Stomach (tissue), 4 donors: Measurements from ENCODE around the gene MPZL1.

Experiments used
- EP300 ChIP-seq: sonication (generic); formaldehyde crosslinking; IDR thresholded peaks from one replicate; pipeline ENCODE4 v1.6.1; 2017; ENCODE audit warnings: antibody characterized with exemption
- POLR2A ChIP-seq, 4 donors: fragments of 450-650 bp; IDR thresholded peaks; one replicate each; pipeline ENCODE4 v1.6.1; 2016; ENCODE audit warnings: antibody characterized with exemption in 4 of 4, control low read depth in 2 of 4, mild to moderate bottlenecking in 1 of 4, moderate library complexity in 1 of 4
- POLR2AphosphoS5 ChIP-seq, 3 donors: sonication (generic); formaldehyde crosslinking; IDR thresholded peaks; one replicate each; pipeline ENCODE4 v1.6.1; 2016; ENCODE audit warnings: antibody characterized with exemption in 3 of 3
- TF ChIP-seq, protein P1 (sequence below), 7 experiments: fragments of 450-650 bp in 4 of 7; fragments of 200-600 bp in 3 of 7; sonication (generic) in 3 of 7; IDR thresholded peaks; one replicate each; pipeline ENCODE4 v1.5.1; 2016 to 2019; ENCODE audit warnings: antibody characterized with exemption in 7 of 7, control low read depth in 2 of 7, mild to moderate bottlenecking in 1 of 7

DNA sequence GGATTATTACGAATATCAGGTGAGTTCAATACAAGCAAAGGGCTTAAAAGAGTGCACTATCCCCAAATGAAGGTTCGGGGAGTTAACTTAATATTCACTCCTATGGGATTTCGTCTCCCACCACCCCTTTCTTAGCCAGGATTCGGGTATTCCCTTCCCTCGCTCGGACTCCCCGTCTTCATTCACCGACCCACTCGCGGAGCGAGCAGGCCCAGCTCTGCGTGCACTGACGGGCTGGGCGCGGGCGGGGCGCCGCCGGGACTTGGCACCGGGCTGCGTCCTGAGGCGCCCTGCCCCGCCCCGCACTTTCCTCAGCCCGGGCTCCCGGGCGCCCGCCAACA lies 7.7 kb upstream of the MPZL1 start:
- TF ChIP-seq, protein P1, sequence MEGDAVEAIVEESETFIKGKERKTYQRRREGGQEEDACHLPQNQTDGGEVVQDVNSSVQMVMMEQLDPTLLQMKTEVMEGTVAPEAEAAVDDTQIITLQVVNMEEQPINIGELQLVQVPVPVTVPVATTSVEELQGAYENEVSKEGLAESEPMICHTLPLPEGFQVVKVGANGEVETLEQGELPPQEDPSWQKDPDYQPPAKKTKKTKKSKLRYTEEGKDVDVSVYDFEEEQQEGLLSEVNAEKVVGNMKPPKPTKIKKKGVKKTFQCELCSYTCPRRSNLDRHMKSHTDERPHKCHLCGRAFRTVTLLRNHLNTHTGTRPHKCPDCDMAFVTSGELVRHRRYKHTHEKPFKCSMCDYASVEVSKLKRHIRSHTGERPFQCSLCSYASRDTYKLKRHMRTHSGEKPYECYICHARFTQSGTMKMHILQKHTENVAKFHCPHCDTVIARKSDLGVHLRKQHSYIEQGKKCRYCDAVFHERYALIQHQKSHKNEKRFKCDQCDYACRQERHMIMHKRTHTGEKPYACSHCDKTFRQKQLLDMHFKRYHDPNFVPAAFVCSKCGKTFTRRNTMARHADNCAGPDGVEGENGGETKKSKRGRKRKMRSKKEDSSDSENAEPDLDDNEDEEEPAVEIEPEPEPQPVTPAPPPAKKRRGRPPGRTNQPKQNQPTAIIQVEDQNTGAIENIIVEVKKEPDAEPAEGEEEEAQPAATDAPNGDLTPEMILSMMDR (IDR thresholded peaks at IDR 0.05): no peak
- TF ChIP-seq EP300: no peak
- no peak for TF ChIP-seq POLR2AphosphoS5 (IDR thresholded peaks at IDR 0.05)
- TF ChIP-seq POLR2A (IDR thresholded peaks at IDR 0.05): no peak
